OCI-LY3 (cell line): ENCODE results near the gene FAM210B.

Source experiments
- H2AFZ ChIP-seq: fragments of 200-600, 300-600 bp; shearing (Covaris generic); 2 replicates; pipeline ENCODE4 v1.6.0; 2014; ENCODE audit warnings: antibody characterized with exemption, low read depth, low read length
- H3K27ac ChIP-seq: fragments of 200-600, 300-600 bp; sonication (generic); 2 replicates; pipeline ENCODE4 v1.5.1; 2014; ENCODE audit warnings: mild to moderate bottlenecking, low read length, moderate library complexity, mixed read lengths
- H3K27me3 ChIP-seq: fragments of 200-600, 300-600 bp; sonication (generic); 2 replicates; pipeline ENCODE4 v1.6.1; 2014; ENCODE audit warnings: low read depth, low read length, mixed read lengths
- H3K36me3 ChIP-seq: fragments of 200-600, 300-600 bp; sonication (generic); replicated peaks from 2 replicates; pipeline ENCODE3; 2014; ENCODE audit warnings: low read depth, low read length, mixed read lengths
- H3K4me1 ChIP-seq: fragments of 300-600, 200-600 bp; sonication (generic); 2 replicates; pipeline ENCODE4 v1.6.1; 2014; ENCODE audit warnings: low read length, mixed read lengths
- H3K4me2 ChIP-seq: fragments of 200-600, 300-600 bp; sonication (generic); 2 replicates; pipeline ENCODE4 v1.6.1; 2014; ENCODE audit warnings: low read length, mixed read lengths
- H3K4me3 ChIP-seq: fragments of 300-600, 200-600 bp; sonication (generic); 2 replicates; pipeline ENCODE4 v1.5.1; 2014; ENCODE audit warnings: antibody characterized with exemption, mild to moderate bottlenecking, low read length, moderate library complexity
- H3K79me2 ChIP-seq: fragments of 300-600, 200-600 bp; shearing (Covaris generic); 2 replicates; pipeline ENCODE4 v1.6.1; 2014; ENCODE audit warnings: mild to moderate bottlenecking, low read length, mixed read lengths
- H3K9ac ChIP-seq: fragments of 300-600, 200-600 bp; shearing (Covaris generic); 2 replicates; pipeline ENCODE4 v1.6.0; 2014; ENCODE audit warnings: mild to moderate bottlenecking, low read length, moderate library complexity
- H3K9me3 ChIP-seq: fragments of 200-600, 300-600 bp; shearing (Covaris generic); 2 replicates; pipeline ENCODE4 v1.6.1; 2014; ENCODE audit warnings: low read length, mixed read lengths; ENCODE audit not compliant: insufficient read depth
- H4K20me1 ChIP-seq: fragments of 200-600, 300-600 bp; sonication (generic); 2 replicates; pipeline ENCODE4 v1.6.1; 2016; ENCODE audit warnings: low read length, mixed read lengths; ENCODE audit not compliant: insufficient read depth
- CTCF ChIP-seq: fragments of 200-600, 300-600 bp; sonication (generic); IDR thresholded peaks from 2 replicates; pipeline ENCODE4 v1.5.1; 2014; ENCODE audit warnings: antibody characterized with exemption, low read length, low read depth
- EZH2phosphoT487 ChIP-seq: fragments of 200-600 bp; shearing (Covaris generic); IDR thresholded peaks from 2 replicates; pipeline ENCODE4 v1.6.1; 2018; ENCODE audit warnings: antibody characterized with exemption, mixed run types, low read depth

FAM210B gene

GRCh38 chr20:56358600-56359211 lies at the start of gene FAM210B:
TSS of gene FAM210B (plus strand) at chr20:56358974. CDS start at chr20:56359006, 32 bp downstream.
- Histone ChIP-seq H3K4me2 (peak within 1 kb of the TSS; percentile 88), H3K9me3 (no peaks in the 10 kb centered on the region), H3K79me2 (no peaks in the 10 kb centered on the region), H3K4me3 (peak within 1 kb of the TSS; percentile 78), H3K27me3 (peaks cover 19% of the 10 kb centered on the region), H3K9ac (peak within 1 kb of the TSS; percentile 39), H3K36me3 (no peaks in the 10 kb centered on the region), H3K4me1 (peaks cover 4% of the 10 kb centered on the region; the same call in 1 of the 2 replicates), H4K20me1 (no peaks in the 10 kb centered on the region), H2AFZ (peak within 1 kb of the TSS; percentile 75), H3K27ac (no peak within 1 kb of the TSS)
- TF ChIP-seq EZH2phosphoT487 (no peak), CTCF (no peak)

GRCh38 chr20:56316051-56316450 lies 42.7 kb upstream of the FAM210B start:
- no peak for TF ChIP-seq CTCF
- no peak for TF ChIP-seq EZH2phosphoT487
- Histone ChIP-seq H2AFZ (no peak overlapping the region), H3K9ac (no peak overlapping the region), H4K20me1 (no peaks in the 10 kb centered on the region), H3K36me3 (no peaks in the 10 kb centered on the region), H3K9me3 (peaks cover 5% of the 10 kb centered on the region; the same call in 1 of the 2 replicates), H3K4me1 (no peaks in the 10 kb centered on the region), H3K79me2 (no peaks in the 10 kb centered on the region), H3K4me2 (no peak overlapping the region), H3K27me3 (peaks cover 12% of the 10 kb centered on the region), H3K4me3 (no peak overlapping the region), H3K27ac (no peak overlapping the region)

- Histone ChIP-seq H3K4me1 (no peaks in the 10 kb centered on the region), H4K20me1 (no peaks in the 10 kb centered on the region), H3K27ac (no peak overlapping the region), H3K79me2 (no peaks in the 10 kb centered on the region), H3K4me3 (no peak overlapping the region), H3K9me3 (peaks cover 5% of the 10 kb centered on the region; the same call in 1 of the 2 replicates), H3K9ac (no peak overlapping the region), H2AFZ (no peak overlapping the region), H3K27me3 (peaks cover 7% of the 10 kb centered on the region), H3K36me3 (no peaks in the 10 kb centered on the region), H3K4me2 (no peak overlapping the region)
- TF ChIP-seq EZH2phosphoT487 = no peak
- TF ChIP-seq CTCF = no peak
Measured at GRCh38 chr20:56316483-56316882, 42.3 kb upstream of the FAM210B start.

GRCh38 chr20:56322681-56323080 lies 36.1 kb upstream of the FAM210B start:
- no peak overlapping the region for H3K27ac ChIP-seq
- no peak overlapping the region for H3K9ac ChIP-seq
- H3K4me1 ChIP-seq = no peaks in the 10 kb centered on the region
- no peak overlapping the region for H2AFZ ChIP-seq
- H3K9me3 ChIP-seq = no peaks in the 10 kb centered on the region
- no peaks in the 10 kb centered on the region for H3K79me2 ChIP-seq
- no peak for TF ChIP-seq CTCF
- no peak for TF ChIP-seq EZH2phosphoT487
- no peaks in the 10 kb centered on the region for H4K20me1 ChIP-seq
- H3K4me2 ChIP-seq = no peak overlapping the region
- no peaks in the 10 kb centered on the region for H3K36me3 ChIP-seq
- H3K27me3 ChIP-seq = peaks cover 32% of the 10 kb centered on the region; the same call in 1 of the 2 replicates
- no peak overlapping the region for H3K4me3 ChIP-seq
